HCT116 (cell line): ENCODE results near the gene UNC5C. TPM values are rescaled to one million over a fixed set of nuclear protein-coding genes. Genes with fewer than 3 reads are reported as not detected.

ENCODE experiments used
- ATAC-seq: fragments of 200-7000 bp; cut with Tn5 transposase; 2 replicates; pipeline ENCODE4 v1.9.1; 2020; ENCODE audit warnings: mild to moderate bottlenecking, moderate library complexity
- BruUV-seq: library from RNA; stranded (reverse); fragments of 400-500 nt; replicated peaks from 2 replicates; lab custom pipeline; 2021; lab: Mats Ljungman, UMichigan
- CTCF ChIA-PET: fragments of 300-600 bp; sonication (Branson Sonifier 250); formaldehyde crosslinking; loops from one replicate; lab custom pipeline; 2021; ENCODE audit warnings: antibody characterized with exemption; lab: Charles Lee
- POLR2A ChIA-PET: fragments of 300-600, 350-600 bp; sonication (Branson Sonifier 250); formaldehyde crosslinking; loops from one replicate; lab custom pipeline; 2021; ENCODE audit warnings: antibody characterized with exemption; lab: Charles Lee
- RAD21 ChIA-PET, 2 experiments: fragments of 300-600 bp; sonication (Branson Sonifier 250); formaldehyde crosslinking; loops; one replicate each; lab custom pipeline; 2023; ENCODE audit warnings: low total read pairs in 2 of 2; ENCODE audit not compliant: uncharacterized antibody in 2 of 2, unreplicated experiment in 2 of 2, low non-redundant PET in 1 of 2; lab: Charles Lee
- DNase-seq: peaks from one replicate; pipeline ENCODE4 v3.0.0-alpha.2; 2010; ENCODE audit warnings: low read depth, low spot score
- H2AFZ ChIP-seq: fragments of 200-600 bp; shearing (Covaris generic), sonication (generic); 2 replicates; pipeline ENCODE4 v1.6.1; 2017; ENCODE audit warnings: low read depth, mixed run types, mixed read lengths, antibody characterized with exemption, low read length; ENCODE audit not compliant: poor library complexity, severe bottlenecking
- H3K27ac ChIP-seq: 2 replicates; pipeline ENCODE4 v1.5.1; 2012; ENCODE audit warnings: low read depth, low read length
- H3K27me3 ChIP-seq: fragments of 200-600 bp; sonication (generic); 2 replicates; pipeline ENCODE4 v1.6.1; 2016; ENCODE audit warnings: mixed run types, low read length, mixed read lengths; ENCODE audit not compliant: insufficient read depth
- H3K36me3 ChIP-seq, 2 experiments: fragments of 200-500 bp in 1 of 2; fragments of 200-600 bp in 1 of 2; sonication (Bioruptor generic) in 1 of 2; sonication (generic) in 1 of 2; 2 replicates each; pipeline versions ENCODE4 v1.5.1 to v1.6.1; 2014 to 2016; ENCODE audit warnings: low read length in 2 of 2, inconsistent platforms in 1 of 2, mixed read lengths in 1 of 2, mixed run types in 1 of 2; ENCODE audit not compliant: insufficient read depth in 2 of 2, control insufficient read depth in 1 of 2
- H3K4me1 ChIP-seq, 2 experiments: fragments of 200-600 bp in 1 of 2; sonication (generic) in 1 of 2; 2 replicates each; pipeline versions ENCODE4 v1.5.1 to v1.6.1; 2012 to 2017; ENCODE audit warnings: low read length in 2 of 2, inconsistent platforms in 1 of 2, mild to moderate bottlenecking in 1 of 2, mixed read lengths in 1 of 2, mixed run types in 1 of 2, moderate library complexity in 1 of 2; ENCODE audit not compliant: insufficient read depth in 2 of 2, control insufficient read depth in 1 of 2
- H3K4me2 ChIP-seq: fragments of 200-600 bp; sonication (generic); 2 replicates; pipeline ENCODE4 v1.6.1; 2017; ENCODE audit warnings: mixed run types, low read length, mixed read lengths
- H3K4me3 ChIP-seq, 2 experiments: fragments of 200-600 bp in 1 of 2; sonication (generic) in 1 of 2; replicated peaks in 1 of 2; 2 replicates each; pipeline ENCODE4 v1.5.1; 2011 to 2016; ENCODE audit warnings: low read length in 2 of 2, control low read depth in 1 of 2, low read depth in 1 of 2, mild to moderate bottlenecking in 1 of 2, mixed read lengths in 1 of 2, mixed run types in 1 of 2
- H3K79me2 ChIP-seq: fragments of 200-600 bp; sonication (generic); 2 replicates; pipeline ENCODE4 v1.6.1; 2017; ENCODE audit warnings: mild to moderate bottlenecking, mixed run types, low read length, moderate library complexity, mixed read lengths; ENCODE audit not compliant: insufficient read depth
- H3K9ac ChIP-seq: fragments of 200-600 bp; sonication (generic); 2 replicates; pipeline ENCODE4 v1.6.1; 2016; ENCODE audit warnings: low read length, mixed read lengths
- H3K9me2 ChIP-seq: fragments of 200-600 bp; sonication (generic), shearing (Covaris generic); 2 replicates; pipeline ENCODE4 v1.6.1; 2017; ENCODE audit warnings: mixed run types, mild to moderate bottlenecking, moderate library complexity; ENCODE audit not compliant: insufficient read depth
- H3K9me3 ChIP-seq, 2 experiments: fragments of 200-500 bp in 1 of 2; fragments of 200-600 bp in 1 of 2; sonication (Bioruptor generic) in 1 of 2; sonication (generic) in 1 of 2; 2 replicates each; pipeline ENCODE4 v1.6.1; 2014 to 2017; ENCODE audit warnings: low read length in 2 of 2, mixed read lengths in 2 of 2, inconsistent platforms in 1 of 2, low read depth in 1 of 2, mild to moderate bottlenecking in 1 of 2, mixed run types in 1 of 2, moderate library complexity in 1 of 2; ENCODE audit not compliant: control insufficient read depth in 1 of 2, insufficient read depth in 1 of 2
- H4K20me1 ChIP-seq: fragments of 200-600 bp; sonication (generic), shearing (Covaris generic); 2 replicates; pipeline ENCODE4 v1.6.1; 2017; ENCODE audit warnings: mixed run types, mild to moderate bottlenecking, moderate library complexity; ENCODE audit not compliant: insufficient read depth
- CTCF ChIP-seq, 3 experiments: fragments of 200-600 bp in 1 of 3; sonication (generic) in 1 of 3; IDR thresholded peaks in 2 of 3; conservative IDR thresholded peaks in 1 of 3; 2 replicates each; pipeline ENCODE4 v1.5.1; 2012 to 2017; ENCODE audit warnings: low read depth in 2 of 3, low read length in 2 of 3, antibody characterized with exemption in 1 of 3, borderline replicate concordance in 1 of 3, control low read depth in 1 of 3, mild to moderate bottlenecking in 1 of 3, mixed read lengths in 1 of 3, mixed run types in 1 of 3, moderate library complexity in 1 of 3; ENCODE audit not compliant: insufficient read depth in 1 of 3
- ELF1 ChIP-seq: IDR thresholded peaks from 2 replicates; pipeline ENCODE4 v1.6.1; 2012; ENCODE audit warnings: low read depth, borderline replicate concordance
- SIN3A ChIP-seq: IDR thresholded peaks from 2 replicates; pipeline ENCODE4 v1.6.1; 2012; ENCODE audit warnings: low read depth
- SP1 ChIP-seq: IDR thresholded peaks from 2 replicates; pipeline ENCODE4 v1.6.1; 2012; ENCODE audit warnings: low read depth
- SRF ChIP-seq: IDR thresholded peaks from 2 replicates; pipeline ENCODE4 v1.6.1; 2012; ENCODE audit warnings: low read depth
- TCF7L2 ChIP-seq: IDR thresholded peaks from 2 replicates; pipeline ENCODE4 v1.7.0; 2011; ENCODE audit warnings: borderline replicate concordance, inconsistent platforms; ENCODE audit not compliant: insufficient read depth, insufficient read length; ENCODE audit errors: extremely low read depth
- YY1 ChIP-seq: IDR thresholded peaks from 2 replicates; pipeline ENCODE4 v1.6.1; 2011; ENCODE audit warnings: low read length, low read depth, moderate library complexity, mild to moderate bottlenecking; ENCODE audit not compliant: insufficient replicate concordance; ENCODE audit errors: extremely low read depth
- ZBTB33 ChIP-seq: IDR thresholded peaks from 2 replicates; pipeline ENCODE4 v1.6.1; 2011; ENCODE audit warnings: mild to moderate bottlenecking, low read length, moderate library complexity; ENCODE audit not compliant: insufficient replicate concordance; ENCODE audit errors: extremely low read depth
- ZFX ChIP-seq: fragments of 450-650 bp; IDR thresholded peaks from 2 replicates; pipeline ENCODE4 v1.6.1; 2017
- intact Hi-C: fragments of 100-400 bp; cut with micrococcal nuclease; formaldehyde crosslinking; loops from 2 replicates; pipeline ENCODE4 v1.10.0; 2022
- total RNA-seq: library from RNA; stranded (reverse); gene quantifications from one replicate; pipeline ENCODE4 v1.2.1, GENCODE V29; 2021; ENCODE audit not compliant: unreplicated experiment

UNC5C gene
- total RNA-seq, 1 experiment from 2014 or later, result not detected

DNA sequence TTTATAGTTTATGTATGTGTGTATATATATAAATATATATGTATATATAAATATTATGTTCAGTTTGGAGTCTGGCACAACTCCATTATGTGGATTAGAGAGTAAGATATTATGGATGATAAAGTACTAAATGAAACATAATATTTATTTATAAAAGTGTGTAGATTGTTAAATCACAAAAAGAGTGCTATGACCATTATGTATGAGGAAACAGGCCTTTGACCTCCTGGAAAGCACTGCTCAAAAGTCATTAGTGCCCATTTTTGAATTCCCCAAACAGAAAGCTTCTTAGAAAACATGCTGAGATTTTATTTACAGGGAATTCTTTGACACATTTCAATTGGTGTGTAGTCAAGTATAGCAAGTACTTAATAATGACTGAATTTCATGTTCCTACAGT, 391.2 kb downstream of the UNC5C start (continued):
- TF ChIP-seq ZBTB33, result no peak

DNA sequence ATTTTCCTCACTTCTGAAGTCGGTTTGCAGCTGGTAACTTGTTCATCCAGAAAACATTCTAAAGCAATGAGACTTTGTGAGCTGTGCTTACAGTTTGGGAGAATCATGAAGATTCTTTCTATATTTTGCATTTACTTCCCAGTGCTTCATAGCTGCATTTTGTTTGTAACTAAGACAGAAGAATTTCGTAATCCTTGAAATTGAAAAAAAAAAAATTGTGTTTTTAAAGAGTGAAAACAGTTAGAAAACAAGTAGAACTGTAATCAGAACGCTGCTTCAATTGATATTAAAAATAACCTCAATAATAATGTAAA, 392.4 kb downstream of the UNC5C start:
- RAD21 ChIA-PET, result no interaction called here
- no peak for TF ChIP-seq TCF7L2
- no peak for TF ChIP-seq SRF
- TF ChIP-seq ZFX, result no peak
- TF ChIP-seq YY1, result no peak
- no peak for TF ChIP-seq SP1
- TF ChIP-seq CTCF (IDR thresholded peaks at IDR 0.05 in 2 of 3, conservative IDR thresholded peaks at IDR 0.05 in 1 of 3; ENCODE audit: borderline replicate concordance in 1 of 3, insufficient read depth in 1 of 3, low read depth in 2 of 3, low read length in 2 of 3), result no peak
- no peak for TF ChIP-seq ELF1
- no peak for TF ChIP-seq SIN3A
- intact Hi-C loops, result no loop called here
- Histone ChIP-seq H3K79me2 (no peaks in the 10 kb centered on the region), H2AFZ (peak overlapping the region; percentile 7), H3K4me1 (no peaks in the 10 kb centered on the region), H3K9me3 (no peaks in the 10 kb centered on the region), H3K36me3 (no peaks in the 10 kb centered on the region), H4K20me1 (no peaks in the 10 kb centered on the region), H3K9me2 (no peaks in the 10 kb centered on the region), H3K4me2 (no peak overlapping the region), H3K27me3 (no peaks in the 10 kb centered on the region), H3K27ac (no peak overlapping the region), H3K9ac (no peak overlapping the region), H3K4me3 (no peak overlapping the region)
- BruUV-seq, result no TSS peak
- CTCF ChIA-PET, result interaction anchor here (0.7 to 1.2 kb wide), 7 partner anchors 8 to 535 kb away, joined by 3 to 5 read pairs (median 4); no protein-coding TSS in a partner anchor
- DNase-seq (no peak), ATAC-seq (no peak)
- POLR2A ChIA-PET, result no interaction called here
